Keratinocyte (primary cell): ENCODE measurements around the gene MLLT1. TPM values are rescaled to one million over a fixed set of nuclear protein-coding genes. Genes with fewer than 3 reads are reported as not detected.

Experiments
- DNase-seq: peaks from one replicate; pipeline ENCODE4 v3.0.0-alpha.2; 2011; ENCODE audit warnings: low read depth, missing footprints, low spot score
- FAIRE-seq: peaks from 2 replicates; lab custom pipeline; 2011; peaks lifted over from hg19 to GRCh38; lab: Jason Lieb, UNC
- H2AFZ ChIP-seq: 2 replicates; pipeline ENCODE4 v1.6.0; 2012; ENCODE audit warnings: low read length, control low read depth, inconsistent platforms; ENCODE audit not compliant: control insufficient read depth
- H3K27ac ChIP-seq: 2 replicates; pipeline ENCODE4 v1.5.1; 2011; ENCODE audit warnings: low read length; ENCODE audit not compliant: control insufficient read depth, insufficient read depth
- H3K27me3 ChIP-seq: 3 replicates; pipeline ENCODE4 v1.6.0; 2011; ENCODE audit warnings: low read length; ENCODE audit not compliant: control insufficient read depth, insufficient read depth; ENCODE audit errors: extremely low read depth
- H3K36me3 ChIP-seq, 2 experiments: 2 replicates in 1 of 2; 3 replicates in 1 of 2; pipeline ENCODE4 v1.5.1; 2011; ENCODE audit warnings: low read length in 2 of 2, mild to moderate bottlenecking in 1 of 2; ENCODE audit not compliant: control insufficient read depth in 2 of 2, insufficient read depth in 2 of 2; ENCODE audit errors: extremely low read depth in 1 of 2
- H3K4me1 ChIP-seq: 3 replicates; pipeline ENCODE4 v1.5.1; 2011; ENCODE audit warnings: low read length; ENCODE audit not compliant: control insufficient read depth, insufficient read depth; ENCODE audit errors: extremely low read depth
- H3K4me2 ChIP-seq: 3 replicates; pipeline ENCODE4 v1.6.0; 2011; ENCODE audit warnings: low read depth, low read length; ENCODE audit not compliant: control insufficient read depth, insufficient read depth; ENCODE audit errors: extremely low read depth
- H3K4me3 ChIP-seq, 3 experiments: fragments of 200-600 bp in 1 of 3; sonication (generic) in 1 of 3; 2 replicates in 2 of 3; 3 replicates in 1 of 3; pipeline ENCODE4 v1.5.1; 2011 to 2016; ENCODE audit warnings: low read length in 3 of 3, mild to moderate bottlenecking in 3 of 3, control low read depth in 2 of 3, inconsistent platforms in 1 of 3, low read depth in 1 of 3, mixed read lengths in 1 of 3, mixed run types in 1 of 3, moderate library complexity in 1 of 3; ENCODE audit not compliant: control insufficient read depth in 2 of 3, insufficient read depth in 2 of 3; ENCODE audit errors: extremely low read depth in 1 of 3
- H3K79me2 ChIP-seq: 2 replicates; pipeline ENCODE4 v1.6.0; 2012; ENCODE audit warnings: low read length; ENCODE audit not compliant: control insufficient read depth, insufficient read depth
- H3K9ac ChIP-seq: 3 replicates; pipeline ENCODE4 v1.6.0; 2011; ENCODE audit warnings: low read length; ENCODE audit not compliant: control insufficient read depth, insufficient read depth; ENCODE audit errors: extremely low read depth
- H3K9me1 ChIP-seq: 3 replicates; pipeline ENCODE4 v1.6.0; 2011; ENCODE audit warnings: low read length; ENCODE audit not compliant: control insufficient read depth, insufficient read depth; ENCODE audit errors: extremely low read depth
- H3K9me3 ChIP-seq: 2 replicates; pipeline ENCODE4 v1.5.1; 2012; ENCODE audit warnings: low read depth, low read length; ENCODE audit not compliant: control insufficient read depth
- H4K20me1 ChIP-seq: 3 replicates; pipeline ENCODE4 v1.6.0; 2011; ENCODE audit warnings: low read length; ENCODE audit not compliant: control insufficient read depth, insufficient read depth; ENCODE audit errors: extremely low read depth
- EZH2 ChIP-seq: IDR thresholded peaks from one replicate; pipeline ENCODE4 v1.6.1; 2012; ENCODE audit warnings: inconsistent platforms, mild to moderate bottlenecking, low read length, moderate library complexity
- dilution Hi-C: fragments of 300-500 bp; cut with MboI; formaldehyde crosslinking; loops from one replicate; pipeline ENCODE4 v1.7.0; 2020; ENCODE audit warnings: low sequenced_read_pairs; ENCODE audit not compliant: extremely low pct_ligation_motif_present
- polyA plus RNA-seq, 5 experiments: library from polyadenylated mRNA; depleted of rRNA in 3 of 5; stranded (reverse) in 3 of 5; stranded (forward) in 1 of 5; unstranded in 1 of 5; fragments of >200 nt; gene quantifications; 1 replicate in 1 of 5; 2 replicates in 3 of 5; 3 replicates in 1 of 5; pipeline versions ENCODE4 v1.2.1 to v1.2.3, GENCODE V29; 2011 to 2012; ENCODE audit warnings: missing spikeins in 2 of 5, low read depth in 1 of 5, low replicate concordance in 1 of 5
- TF ChIP-seq, protein P1 (sequence below), 3 experiments: IDR thresholded peaks in 1 of 3; conservative IDR thresholded peaks in 1 of 3; optimal IDR thresholded peaks in 1 of 3; 2 replicates in 2 of 3; 3 replicates in 1 of 3; pipeline versions ENCODE3 to v1.5.1; 2011; ENCODE audit warnings: low read length in 3 of 3, mild to moderate bottlenecking in 3 of 3, moderate library complexity in 2 of 3, control low read depth in 1 of 3, inconsistent platforms in 1 of 3; ENCODE audit not compliant: insufficient read depth in 2 of 3; ENCODE audit errors: extremely low read depth in 1 of 3

MLLT1 gene
- polyA plus RNA-seq, 1 donor (not counting 4 experiments of a cell fraction or from before 2014, with no cell fraction given) = 8.3 TPM

DNA sequence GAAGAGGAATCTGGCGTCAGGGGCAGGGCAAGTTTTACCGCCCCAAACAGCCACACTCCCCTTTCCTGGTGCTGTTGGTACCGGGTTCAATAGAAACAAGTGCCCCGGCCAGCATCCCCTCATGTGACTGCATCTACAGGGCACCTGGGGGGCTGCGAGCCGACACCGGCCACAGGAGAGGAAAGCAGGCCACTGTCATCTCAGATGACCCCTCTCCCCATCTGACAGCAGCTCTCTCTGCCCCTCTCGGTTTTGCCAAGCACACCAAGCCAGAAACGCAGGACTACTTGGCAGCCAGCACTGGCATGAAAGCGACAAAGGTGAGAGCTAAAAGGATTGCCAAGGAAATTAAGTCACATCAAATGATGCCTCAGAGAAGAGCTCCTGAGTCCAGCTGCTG, 37.1 kb downstream of the MLLT1 start:
- Histone ChIP-seq H3K27ac (no peak overlapping the region), H4K20me1 (peaks cover 40% of the 10 kb centered on the region)
- no peak for FAIRE-seq

DNA sequence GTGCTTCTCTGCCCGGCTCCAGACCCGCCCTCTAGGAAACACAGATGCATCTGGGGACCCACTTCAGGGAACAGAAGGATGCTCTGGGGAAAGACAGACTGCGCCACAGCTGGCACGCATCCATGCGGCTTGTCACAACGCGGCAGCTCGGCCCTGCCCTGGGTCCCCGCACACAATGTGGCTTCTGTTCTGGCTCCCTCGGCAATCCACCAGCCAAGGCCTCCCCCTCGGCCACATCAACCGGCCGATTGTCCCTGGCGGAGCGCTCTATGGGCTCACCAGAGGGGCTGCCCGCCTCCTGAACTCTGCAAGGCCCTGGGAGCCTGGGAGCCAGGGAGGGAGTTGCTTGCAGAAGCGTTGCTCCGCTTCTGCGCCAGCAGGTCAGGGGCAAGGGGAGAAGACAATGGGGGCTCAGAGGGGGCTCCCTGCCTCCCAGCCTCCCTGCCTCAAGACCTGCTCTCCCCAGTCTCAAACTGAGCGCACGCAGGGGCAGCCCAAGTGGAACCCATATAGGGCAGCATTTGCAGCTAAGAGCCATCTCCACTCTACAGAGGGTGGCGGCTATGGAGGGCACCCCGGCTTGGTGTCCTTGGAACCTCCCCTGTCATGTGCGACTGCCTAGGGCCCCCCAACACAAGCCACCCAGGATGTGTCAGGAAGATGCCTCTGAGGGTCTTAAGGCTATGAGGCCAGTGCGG, 37.9 kb downstream of the MLLT1 start:
- dilution Hi-C loops = no loop called here
- H4K20me1 ChIP-seq = peaks cover 43% of the 10 kb centered on the region
- no peak overlapping the region for H3K9ac ChIP-seq
- no peaks in the 10 kb centered on the region for H3K27me3 ChIP-seq
- H3K4me1 ChIP-seq = peaks cover 24% of the 10 kb centered on the region
- no peak overlapping the region for H3K4me3 ChIP-seq
- peaks cover 62% of the 10 kb centered on the region for H3K79me2 ChIP-seq
- H3K9me1 ChIP-seq = peaks cover 5% of the 10 kb centered on the region
- no peak overlapping the region for H2AFZ ChIP-seq
- H3K4me2 ChIP-seq = no peak overlapping the region
- H3K27ac ChIP-seq = no peak overlapping the region
- FAIRE-seq (no peak), DNase-seq (no peak)
- H3K9me3 ChIP-seq = no peaks in the 10 kb centered on the region
- TF ChIP-seq, protein P1, sequence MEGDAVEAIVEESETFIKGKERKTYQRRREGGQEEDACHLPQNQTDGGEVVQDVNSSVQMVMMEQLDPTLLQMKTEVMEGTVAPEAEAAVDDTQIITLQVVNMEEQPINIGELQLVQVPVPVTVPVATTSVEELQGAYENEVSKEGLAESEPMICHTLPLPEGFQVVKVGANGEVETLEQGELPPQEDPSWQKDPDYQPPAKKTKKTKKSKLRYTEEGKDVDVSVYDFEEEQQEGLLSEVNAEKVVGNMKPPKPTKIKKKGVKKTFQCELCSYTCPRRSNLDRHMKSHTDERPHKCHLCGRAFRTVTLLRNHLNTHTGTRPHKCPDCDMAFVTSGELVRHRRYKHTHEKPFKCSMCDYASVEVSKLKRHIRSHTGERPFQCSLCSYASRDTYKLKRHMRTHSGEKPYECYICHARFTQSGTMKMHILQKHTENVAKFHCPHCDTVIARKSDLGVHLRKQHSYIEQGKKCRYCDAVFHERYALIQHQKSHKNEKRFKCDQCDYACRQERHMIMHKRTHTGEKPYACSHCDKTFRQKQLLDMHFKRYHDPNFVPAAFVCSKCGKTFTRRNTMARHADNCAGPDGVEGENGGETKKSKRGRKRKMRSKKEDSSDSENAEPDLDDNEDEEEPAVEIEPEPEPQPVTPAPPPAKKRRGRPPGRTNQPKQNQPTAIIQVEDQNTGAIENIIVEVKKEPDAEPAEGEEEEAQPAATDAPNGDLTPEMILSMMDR (optimal IDR thresholded peaks at IDR 0.05 in 1 of 3, IDR thresholded peaks at IDR 0.05 in 1 of 3, conservative IDR thresholded peaks at IDR 0.05 in 1 of 3; ENCODE audit: extremely low read depth in 1 of 3, insufficient read depth in 2 of 3, low read length in 3 of 3) = no peak
- no peak for TF ChIP-seq EZH2
- peaks cover 0 to 2% of the 10 kb centered on the region in 2 experiments for H3K36me3 ChIP-seq

More for the DNA sequence above, 37.1 kb downstream of the MLLT1 start:
- Histone ChIP-seq H3K9me1 (peaks cover 3% of the 10 kb centered on the region), H3K36me3 (peaks cover 0 to 2% of the 10 kb centered on the region in 2 experiments), H3K27me3 (no peaks in the 10 kb centered on the region), H3K4me2 (no peak overlapping the region), H3K4me3 (no peak overlapping the region), H3K4me1 (peaks cover 19% of the 10 kb centered on the region), H3K9me3 (no peaks in the 10 kb centered on the region), H2AFZ (no peak overlapping the region), H3K79me2 (peaks cover 63% of the 10 kb centered on the region), H3K9ac (no peak overlapping the region)
- DNase-seq = no peak
- dilution Hi-C loops = no loop called here
- TF ChIP-seq EZH2 = no peak
- TF ChIP-seq, protein P1 (optimal IDR thresholded peaks at IDR 0.05 in 1 of 3, IDR thresholded peaks at IDR 0.05 in 1 of 3, conservative IDR thresholded peaks at IDR 0.05 in 1 of 3; ENCODE audit: extremely low read depth in 1 of 3, insufficient read depth in 2 of 3, low read length in 3 of 3) = no peak
